Mesenchymal stem cell (in vitro differentiated cells and primary cell): Measurements from ENCODE around the gene STAT1.
A peak's percentile ranks its signal among the peaks of the same experiment; 100 is the strongest.

ENCODE experiments used
- DNase-seq: peaks from one replicate; pipeline ENCODE4 v3.0.0-alpha.2; 2013
- H2AFZ ChIP-seq: one replicate; pipeline ENCODE4 v1.6.1; 2013; ENCODE audit warnings: low read depth, mild to moderate bottlenecking, control low read depth, inconsistent platforms, low read length, moderate library complexity
- H2AK5ac ChIP-seq: 2 replicates; pipeline ENCODE4 v1.6.1; 2013; ENCODE audit warnings: low read length, moderate library complexity, mild to moderate bottlenecking, inconsistent platforms; ENCODE audit not compliant: severe bottlenecking
- H2BK120ac ChIP-seq: one replicate; pipeline ENCODE4 v1.6.1; 2013; ENCODE audit warnings: low read depth, mild to moderate bottlenecking, inconsistent platforms, low read length, moderate library complexity
- H2BK12ac ChIP-seq, 2 experiments: one replicate each; pipeline ENCODE4 v1.6.1; 2013; ENCODE audit warnings: inconsistent platforms in 2 of 2, low read length in 2 of 2, mild to moderate bottlenecking in 2 of 2, moderate library complexity in 2 of 2, control low read depth in 1 of 2
- H2BK15ac ChIP-seq: one replicate; pipeline ENCODE4 v1.6.1; 2013; ENCODE audit warnings: mild to moderate bottlenecking, low read depth, inconsistent platforms; ENCODE audit not compliant: poor library complexity, severe bottlenecking
- H2BK5ac ChIP-seq: 2 replicates; pipeline ENCODE4 v1.6.1; 2013; ENCODE audit warnings: low read depth, mild to moderate bottlenecking, low read length, control low read depth, inconsistent platforms; ENCODE audit not compliant: poor library complexity, severe bottlenecking
- H3K14ac ChIP-seq, 2 experiments: one replicate each; pipeline ENCODE4 v1.6.1; 2013; ENCODE audit warnings: inconsistent platforms in 2 of 2, low read length in 2 of 2, control low read depth in 1 of 2, mild to moderate bottlenecking in 1 of 2, moderate library complexity in 1 of 2
- H3K18ac ChIP-seq, 2 experiments: one replicate each; pipeline ENCODE4 v1.6.1; 2013; ENCODE audit warnings: inconsistent platforms in 2 of 2, low read length in 2 of 2, control low read depth in 1 of 2, low read depth in 1 of 2, mild to moderate bottlenecking in 1 of 2
- H3K23ac ChIP-seq, 2 experiments: one replicate each; pipeline ENCODE4 v1.6.1; 2013; ENCODE audit warnings: inconsistent platforms in 2 of 2, low read length in 2 of 2, mild to moderate bottlenecking in 2 of 2, moderate library complexity in 2 of 2, control low read depth in 1 of 2
- H3K27ac ChIP-seq: 2 replicates; pipeline ENCODE4 v1.5.1; 2013; ENCODE audit warnings: mild to moderate bottlenecking, moderate library complexity, low read length, control low read depth, inconsistent platforms; ENCODE audit not compliant: poor library complexity, severe bottlenecking
- H3K27me3 ChIP-seq, 2 experiments: 2 replicates each; pipeline versions ENCODE4 v1.6.1 to v1.7.0; 2013; ENCODE audit warnings: low read length in 2 of 2, mild to moderate bottlenecking in 2 of 2, moderate library complexity in 2 of 2, control low read depth in 1 of 2, inconsistent platforms in 1 of 2; ENCODE audit not compliant: control insufficient read depth in 1 of 2, insufficient read depth in 1 of 2
- H3K36me3 ChIP-seq, 2 experiments: 2 replicates each; pipeline versions ENCODE4 v1.6.1 to v1.7.0; 2013; ENCODE audit warnings: low read length in 2 of 2, control low read depth in 1 of 2, inconsistent platforms in 1 of 2, low read depth in 1 of 2, mild to moderate bottlenecking in 1 of 2; ENCODE audit not compliant: insufficient read depth in 2 of 2, control insufficient read depth in 1 of 2
- H3K4ac ChIP-seq, 2 experiments: one replicate each; pipeline ENCODE4 v1.6.1; 2013; ENCODE audit warnings: inconsistent platforms in 2 of 2, low read length in 2 of 2, mild to moderate bottlenecking in 2 of 2, moderate library complexity in 2 of 2, control low read depth in 1 of 2, low read depth in 1 of 2
- H3K4me1 ChIP-seq: 2 replicates; pipeline ENCODE4 v1.6.1; 2013; ENCODE audit warnings: low read depth, low read length, control low read depth; ENCODE audit not compliant: control insufficient read depth, insufficient read depth
- H3K4me2 ChIP-seq: 2 replicates; pipeline ENCODE4 v1.6.1; 2013; ENCODE audit warnings: low read length, mild to moderate bottlenecking, inconsistent platforms; ENCODE audit not compliant: poor library complexity, severe bottlenecking
- H3K4me3 ChIP-seq, 2 experiments: 2 replicates each; pipeline versions ENCODE4 v1.5.1 to v1.7.0; 2013; ENCODE audit warnings: low read length in 2 of 2, mild to moderate bottlenecking in 2 of 2, control low read depth in 1 of 2, low read depth in 1 of 2; ENCODE audit not compliant: insufficient read depth in 1 of 2
- H3K79me1 ChIP-seq: replicated peaks from 2 replicates; pipeline ENCODE4 v1.6.1; 2013; ENCODE audit warnings: mild to moderate bottlenecking, control low read depth, low read length, inconsistent platforms; ENCODE audit not compliant: poor library complexity, severe bottlenecking
- H3K9ac ChIP-seq: 2 replicates; pipeline ENCODE4 v1.7.0; 2013; ENCODE audit warnings: mild to moderate bottlenecking, low read length, moderate library complexity
- H3K9me3 ChIP-seq: 2 replicates; pipeline ENCODE4 v1.7.0; 2013; ENCODE audit warnings: mild to moderate bottlenecking, low read length; ENCODE audit not compliant: control insufficient read depth
- H4K8ac ChIP-seq: one replicate; pipeline ENCODE4 v1.6.1; 2013; ENCODE audit warnings: inconsistent platforms, mild to moderate bottlenecking, low read length, moderate library complexity
- H4K91ac ChIP-seq: one replicate; pipeline ENCODE4 v1.6.1; 2013; ENCODE audit warnings: mild to moderate bottlenecking, low read length, inconsistent platforms
- WGBS: methylation state at CpG from one replicate; pipeline ENCODE4 v1.1.7; 2013; ENCODE audit warnings: mixed read lengths; 5-methylcytosine and 5-hydroxymethylcytosine counted together

The STAT1 gene

GRCh38 chr2:190993292-190993643 is 20.7 kb downstream of the STAT1 start:
- Histone ChIP-seq H2BK5ac (no peak overlapping the region), H3K18ac (no peak overlapping the region), H4K91ac (no peak overlapping the region), H3K4ac (no peak overlapping the region), H3K4me2 (no peak overlapping the region), H4K8ac (no peak overlapping the region), H3K4me3 (no peak overlapping the region), H3K9me3 (no peaks in the 10 kb centered on the region), H2AFZ (no peak overlapping the region), H3K36me3 (peaks cover 60 to 99% of the 10 kb centered on the region in 2 experiments), H2BK12ac (no peak overlapping the region), H3K14ac (no peak overlapping the region), H3K27me3 (no peaks in the 10 kb centered on the region), H2AK5ac (no peak overlapping the region), H3K9ac (no peak overlapping the region), H2BK120ac (no peak overlapping the region), H3K23ac (no peak overlapping the region), H3K79me1 (peaks cover 29% of the 10 kb centered on the region), H2BK15ac (no peak overlapping the region), H3K4me1 (no peaks in the 10 kb centered on the region), H3K27ac (no peak overlapping the region)
- WGBS, result 94% methylated on average over 5 of the region's 6 CpGs
- DNase-seq, result no peak

- no peak overlapping the region for H2BK5ac ChIP-seq
- no peak overlapping the region for H3K4me3 ChIP-seq
- H3K4me2 ChIP-seq, result no peak overlapping the region
- no peak overlapping the region for H3K27ac ChIP-seq
- H2BK15ac ChIP-seq, result no peak overlapping the region
- H2BK12ac ChIP-seq, result no peak overlapping the region
- peaks cover 60 to 99% of the 10 kb centered on the region in 2 experiments for H3K36me3 ChIP-seq
- peaks cover 35% of the 10 kb centered on the region for H3K79me1 ChIP-seq
- H3K4me1 ChIP-seq, result no peaks in the 10 kb centered on the region
- H2BK120ac ChIP-seq, result no peak overlapping the region
- no peak overlapping the region for H3K4ac ChIP-seq
- H3K23ac ChIP-seq, result no peak overlapping the region
- no peak overlapping the region for H2AK5ac ChIP-seq
- no peak overlapping the region for H3K9ac ChIP-seq
- H4K91ac ChIP-seq, result no peak overlapping the region
- H3K27me3 ChIP-seq, result no peaks in the 10 kb centered on the region
- no peak overlapping the region for H4K8ac ChIP-seq
- H3K14ac ChIP-seq, result no peak overlapping the region
- DNase-seq, result no peak
- H2AFZ ChIP-seq, result no peak overlapping the region
- H3K9me3 ChIP-seq, result no peaks in the 10 kb centered on the region
- H3K18ac ChIP-seq, result no peak overlapping the region
- 92% methylated on average over 6 of the region's 6 CpGs for WGBS
Observed at GRCh38 chr2:190990132-190990531, 23.8 kb downstream of the STAT1 start.

- WGBS, result 92% methylated on average over 3 of the region's 3 CpGs
- no peak overlapping the region for H3K9ac ChIP-seq
- no peak overlapping the region for H3K18ac ChIP-seq
Observed at GRCh38 chr2:190988910-190989309, 25.1 kb downstream of the STAT1 start.

GRCh38 chr2:190987938-190988337 is 26.0 kb downstream of the STAT1 start:
- Histone ChIP-seq H3K9me3 (no peaks in the 10 kb centered on the region), H3K36me3 (peaks cover 59 to 100% of the 10 kb centered on the region in 2 experiments), H3K27me3 (no peaks in the 10 kb centered on the region), H2BK15ac (no peak overlapping the region), H4K8ac (peak overlapping the region; percentile 42), H3K27ac (no peak overlapping the region), H3K18ac (no peak overlapping the region), H2BK5ac (no peak overlapping the region), H3K9ac (no peak overlapping the region), H2AK5ac (no peak overlapping the region), H3K4me3 (no peak overlapping the region), H2BK12ac (no peak overlapping the region), H3K4ac (no peak overlapping the region), H3K23ac (no peak overlapping the region), H4K91ac (no peak overlapping the region), H2BK120ac (no peak overlapping the region), H3K4me2 (no peak overlapping the region), H3K14ac (no peak overlapping the region), H2AFZ (no peak overlapping the region), H3K4me1 (peaks cover 1% of the 10 kb centered on the region), H3K79me1 (peaks cover 25% of the 10 kb centered on the region)
- DNase-seq, result no peak
- WGBS, result 94% methylated on average over 5 of the region's 5 CpGs

More at GRCh38 chr2:190988910-190989309, 25.1 kb downstream of the STAT1 start:
- Histone ChIP-seq H2BK5ac (no peak overlapping the region), H4K8ac (no peak overlapping the region), H3K36me3 (peaks cover 59 to 100% of the 10 kb centered on the region in 2 experiments), H2BK120ac (no peak overlapping the region), H2AK5ac (no peak overlapping the region), H2BK12ac (no peak overlapping the region), H2AFZ (no peak overlapping the region), H4K91ac (no peak overlapping the region), H3K14ac (no peak overlapping the region), H3K9me3 (no peaks in the 10 kb centered on the region), H3K4me1 (peaks cover 1% of the 10 kb centered on the region), H3K4me2 (no peak overlapping the region), H3K79me1 (peaks cover 29% of the 10 kb centered on the region), H2BK15ac (no peak overlapping the region), H3K27ac (no peak overlapping the region), H3K4me3 (no peak overlapping the region), H3K23ac (no peak overlapping the region), H3K27me3 (no peaks in the 10 kb centered on the region), H3K4ac (no peak overlapping the region)
- DNase-seq, result no peak
